ENCODE results near the gene CEP126.

CEP126 gene

DNA sequence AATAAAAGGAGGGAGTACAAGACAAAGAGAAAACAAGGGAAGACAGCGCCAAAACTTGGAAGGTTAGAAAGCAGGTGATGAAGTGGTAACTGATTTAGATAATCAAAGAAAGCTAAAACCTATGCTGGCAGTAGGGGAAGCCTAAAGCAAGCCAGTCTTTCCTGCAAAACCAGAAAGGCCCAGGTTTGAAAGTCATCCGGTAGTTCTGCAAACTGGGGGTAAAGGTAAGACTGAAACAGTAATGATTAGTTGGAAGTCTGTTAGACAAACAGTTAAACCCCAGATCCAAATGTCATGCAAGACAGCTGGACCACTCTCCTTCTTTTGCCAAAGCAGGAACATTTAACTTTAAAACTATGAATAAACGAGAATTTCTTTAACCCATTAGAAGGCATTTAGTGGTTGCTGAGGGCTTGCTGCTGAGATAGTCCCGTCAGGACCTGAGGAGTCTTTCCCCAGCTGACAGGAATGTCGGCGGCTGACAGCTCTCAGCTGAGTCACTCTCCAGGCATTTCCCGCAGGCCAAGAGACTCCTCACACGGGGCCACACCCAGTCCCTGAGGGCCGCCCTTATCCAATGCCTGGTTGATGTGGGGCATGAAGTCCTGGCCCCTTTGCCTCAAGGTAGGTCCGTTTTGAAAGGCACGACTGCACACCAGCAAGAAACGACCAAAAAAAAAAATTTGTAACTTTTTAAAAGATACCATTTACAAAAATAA lies 96.1 kb downstream of the CEP126 start:
- peak; percentile 95 for DNase-seq (ENCODE audit: low spot score)

DNA sequence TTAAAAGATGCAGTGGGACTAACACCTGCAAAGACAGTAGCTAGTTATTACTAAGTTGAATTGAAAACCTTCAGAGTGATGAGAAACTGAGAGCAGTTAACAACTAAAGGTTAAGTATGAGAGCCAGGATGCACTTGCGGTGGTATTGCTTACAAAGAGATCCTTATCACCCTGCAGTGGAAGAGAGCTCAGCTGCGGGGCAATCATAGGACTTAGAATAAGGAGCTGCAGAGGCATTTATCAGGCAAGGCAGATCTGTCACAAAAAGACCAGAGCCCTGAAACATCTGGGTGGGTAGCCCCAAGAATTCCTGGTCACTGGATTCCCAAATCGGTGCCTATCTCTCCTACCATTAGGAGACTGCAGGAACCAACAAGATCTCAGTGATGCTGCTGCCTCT lies 98.1 kb downstream of the CEP126 start:
- DNase-seq (ENCODE audit: low spot score) = no peak

DNA sequence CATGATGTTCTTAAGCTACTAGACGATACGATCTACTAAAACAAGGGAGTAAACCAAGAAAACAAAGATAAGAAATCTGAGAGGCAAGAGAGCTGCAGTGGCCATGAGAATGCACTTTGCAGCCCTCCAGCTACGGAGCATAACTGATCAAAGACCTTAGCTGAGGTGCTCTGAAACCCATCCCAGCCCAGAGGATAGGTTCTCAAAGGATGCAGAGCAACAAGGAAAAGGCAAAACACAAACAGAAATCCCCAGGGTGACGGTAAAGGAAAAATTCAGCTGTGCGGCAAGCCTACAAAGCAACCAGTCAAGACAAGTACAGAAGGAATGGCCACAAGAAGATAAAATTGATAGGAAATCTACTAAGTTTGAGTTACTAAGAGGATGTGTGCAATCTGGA lies 99.9 kb downstream of the CEP126 start:
- no peak for DNase-seq (ENCODE audit: low spot score)

DNA sequence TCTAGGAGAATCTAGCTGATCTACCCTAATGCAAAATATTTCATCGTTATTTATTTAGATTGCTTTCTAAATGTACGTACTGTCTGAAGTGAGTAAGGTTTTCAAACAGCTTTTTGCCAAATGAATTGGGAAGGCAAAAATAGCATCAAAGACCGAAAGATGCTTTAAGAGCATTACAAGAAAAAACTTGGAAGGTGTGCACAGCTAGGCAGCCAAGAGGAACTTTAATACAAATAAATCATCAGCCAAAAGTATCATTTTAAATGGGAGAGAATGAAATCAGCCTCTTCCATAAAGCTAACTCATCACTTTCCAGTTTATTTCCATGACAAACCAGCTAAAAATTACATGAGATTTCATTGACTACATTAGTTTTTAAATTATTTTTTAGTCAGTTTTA lies 102.2 kb downstream of the CEP126 start:
- no peak for DNase-seq (ENCODE audit: low spot score)

DNA sequence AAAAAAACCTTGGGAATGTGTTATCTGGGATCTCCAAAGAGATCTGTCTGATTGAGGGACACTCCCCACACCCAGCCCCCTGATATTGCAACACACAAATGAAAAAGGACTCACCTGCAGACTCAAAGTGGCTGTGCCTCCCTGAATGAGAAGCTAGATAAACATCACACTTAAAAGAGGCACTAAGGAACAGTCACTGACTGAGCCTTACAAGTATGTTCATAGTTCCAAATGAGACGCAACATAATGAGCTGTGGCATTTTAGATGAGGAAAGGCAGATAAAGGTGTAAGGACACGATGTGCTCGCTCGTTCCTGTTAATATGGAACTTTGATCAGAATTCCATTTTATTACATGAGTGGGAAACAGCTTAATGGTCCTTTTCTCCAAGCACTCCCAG lies 111.4 kb downstream of the CEP126 start:
- DNase-seq (ENCODE audit: low spot score) = no peak

DNA sequence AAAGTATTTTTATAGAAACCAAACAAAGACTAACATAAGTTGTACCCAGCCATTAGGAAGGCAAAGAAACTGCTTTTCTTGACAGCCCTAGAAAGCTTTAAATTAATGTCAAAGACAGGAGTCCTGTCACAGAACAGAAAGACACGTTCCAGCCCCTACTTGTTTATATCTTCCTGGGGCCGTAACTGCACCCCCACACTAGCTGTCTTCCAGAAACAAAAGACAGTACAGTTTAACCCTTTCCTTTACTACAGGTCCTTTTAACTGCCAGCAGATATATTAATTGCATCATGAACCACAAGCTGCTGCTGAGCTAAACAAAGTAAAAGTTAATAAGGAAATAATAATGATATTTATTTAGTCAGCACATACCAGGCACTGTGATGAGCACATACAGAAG lies 112.1 kb downstream of the CEP126 start:
- no peak for DNase-seq (ENCODE audit: low spot score)

DNA sequence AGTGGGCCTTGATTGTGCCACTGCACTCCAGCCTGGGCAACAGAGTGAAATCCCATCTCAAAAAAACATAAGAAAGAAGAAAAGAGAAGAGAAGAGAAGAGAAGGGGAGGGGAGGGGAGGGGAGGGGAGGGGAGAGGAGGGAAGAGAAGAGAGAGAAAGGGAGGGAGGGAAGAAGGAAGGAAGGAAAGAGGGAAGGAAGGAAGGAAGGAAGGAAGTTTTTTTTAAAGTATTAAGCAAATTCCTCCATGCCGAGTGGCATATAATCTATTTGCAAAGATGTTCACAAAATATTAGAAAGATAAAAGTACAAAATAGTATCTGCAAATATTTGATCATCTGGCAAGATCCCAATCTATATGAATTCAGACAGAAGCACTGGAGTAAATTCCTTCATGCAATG lies 121.9 kb downstream of the CEP126 start:
- DNase-seq (ENCODE audit: low spot score) = no peak

DNA sequence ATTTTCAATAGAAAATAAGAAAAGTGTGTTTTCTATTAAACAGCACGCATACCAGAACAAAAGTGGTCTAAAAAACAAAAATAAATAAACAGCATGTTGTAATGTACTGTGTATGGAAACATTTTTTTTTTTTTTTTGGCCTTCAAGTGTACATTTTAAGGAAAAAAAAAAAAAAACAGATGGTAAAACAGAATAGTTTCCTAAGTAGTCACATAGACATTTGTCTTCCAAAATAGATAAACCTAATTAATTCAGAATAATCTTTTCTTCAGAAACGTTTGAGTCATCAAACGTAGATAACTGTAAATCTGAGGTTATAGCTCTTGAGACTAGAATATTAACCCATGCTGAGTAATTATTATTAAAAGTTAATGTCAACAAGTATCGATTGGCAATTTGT lies 132.0 kb downstream of the CEP126 start:
- no peak for DNase-seq (ENCODE audit: low spot score)

DNA sequence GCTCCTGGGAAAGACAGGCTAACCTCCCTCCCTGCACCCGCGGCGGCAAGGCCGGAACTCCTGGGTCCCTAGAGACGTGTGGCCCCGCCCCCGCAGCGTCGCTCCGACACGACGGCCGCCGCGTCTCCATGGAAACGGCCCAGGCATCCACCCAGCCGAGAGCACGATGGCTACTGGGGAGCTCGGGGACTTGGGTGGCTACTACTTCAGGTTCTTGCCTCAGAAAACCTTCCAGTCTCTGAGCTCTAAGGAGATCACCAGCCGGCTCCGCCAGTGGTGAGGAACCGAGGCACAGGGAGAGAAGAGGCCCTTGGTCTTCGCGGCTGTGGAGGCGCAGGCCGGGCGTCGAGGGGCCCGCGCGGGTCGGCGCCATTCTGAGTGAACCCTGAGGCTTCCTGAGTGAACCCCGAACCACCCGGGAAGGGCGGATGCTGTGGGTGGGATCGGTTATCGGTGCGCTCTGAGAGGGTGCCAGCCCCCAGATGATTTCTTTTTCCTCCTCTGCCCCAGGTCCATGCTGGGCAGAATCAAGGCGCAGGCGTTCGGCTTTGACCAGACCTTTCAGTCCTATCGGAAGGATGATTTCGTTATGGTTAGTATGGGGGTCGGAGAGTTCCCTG lies 132.6 kb downstream of the CEP126 start, which contains the start of gene CFAP300:
Gene CFAP300 (plus strand): TSS at position 133 of the 620 bp plus-strand sequence. CDS start 34 bp downstream, at position 167.
- DNase-seq (ENCODE audit: low spot score) = peak; percentile 96
